Panc1 (cell line): ENCODE measurements around the gene BCL2. TPM values are rescaled to one million over a fixed set of nuclear protein-coding genes. Genes with fewer than 3 reads are reported as not detected.

Source experiments
- ATAC-seq: fragments of 200-7000 bp; cut with Tn5 transposase; 2 replicates; pipeline ENCODE4 v1.9.1; 2020; ENCODE audit warnings: mild to moderate bottlenecking, moderate library complexity
- BruUV-seq: library from RNA; stranded (reverse); fragments of 400-500 nt; replicated peaks from 2 replicates; lab custom pipeline; 2021; lab: Mats Ljungman, UMichigan
- CTCF ChIA-PET: fragments of 300-600 bp; sonication (Branson Sonifier 250); formaldehyde crosslinking; loops from one replicate; lab custom pipeline; 2022; ENCODE audit warnings: antibody characterized with exemption; lab: Charles Lee
- POLR2A ChIA-PET: fragments of 300-600 bp; sonication (Branson Sonifier 250); formaldehyde crosslinking; loops from one replicate; lab custom pipeline; 2022; ENCODE audit warnings: antibody characterized with exemption; lab: Charles Lee
- DNase-seq: peaks from one replicate; pipeline ENCODE4 v3.0.0-alpha.2; 2010; ENCODE audit warnings: low read depth, low spot score
- H3K27ac ChIP-seq: 2 replicates; pipeline ENCODE4 v1.5.1; 2011; ENCODE audit warnings: mild to moderate bottlenecking, low read length, inconsistent platforms
- H3K27me3 ChIP-seq: fragments of 200-500 bp; sonication (Bioruptor generic); 2 replicates; pipeline ENCODE4 v1.6.0; 2014; ENCODE audit warnings: low read length, inconsistent platforms; ENCODE audit not compliant: control insufficient read depth, insufficient read depth
- H3K36me3 ChIP-seq: fragments of 200-500 bp; sonication (Bioruptor generic); 2 replicates; pipeline ENCODE4 v1.5.1; 2014; ENCODE audit warnings: inconsistent platforms, mild to moderate bottlenecking, low read length, moderate library complexity; ENCODE audit not compliant: control insufficient read depth, insufficient read depth
- H3K4me1 ChIP-seq: 2 replicates; pipeline ENCODE4 v1.5.1; 2011; ENCODE audit warnings: inconsistent platforms, mild to moderate bottlenecking, low read length, moderate library complexity; ENCODE audit not compliant: control insufficient read depth, insufficient read depth
- H3K4me3 ChIP-seq, 2 experiments: 2 replicates each; pipeline ENCODE4 v1.5.1; 2011 to 2012; ENCODE audit warnings: low read depth in 2 of 2, low read length in 2 of 2, mild to moderate bottlenecking in 2 of 2, inconsistent platforms in 1 of 2, moderate library complexity in 1 of 2
- H3K9me3 ChIP-seq: fragments of 200-500 bp; sonication (Bioruptor generic); 2 replicates; pipeline ENCODE4 v1.5.1; 2014; ENCODE audit warnings: low read depth, mild to moderate bottlenecking, inconsistent platforms, low read length, moderate library complexity; ENCODE audit not compliant: control insufficient read depth, insufficient read depth
- CTCF ChIP-seq: fragments of 450-650 bp; IDR thresholded peaks from 2 replicates; pipeline ENCODE4 v1.5.1; 2017; ENCODE audit warnings: mild to moderate bottlenecking
- REST ChIP-seq, 2 experiments: IDR thresholded peaks; 2 replicates each; pipeline ENCODE4 v1.6.1; 2011 to 2012; ENCODE audit warnings: low read depth in 2 of 2, control low read depth in 1 of 2, low read length in 1 of 2, mild to moderate bottlenecking in 1 of 2, moderate library complexity in 1 of 2; ENCODE audit not compliant: insufficient read depth in 1 of 2
- SIN3A ChIP-seq: IDR thresholded peaks from 2 replicates; pipeline ENCODE4 v1.6.1; 2012; ENCODE audit warnings: low read depth, mild to moderate bottlenecking, low read length, moderate library complexity, borderline replicate concordance; ENCODE audit not compliant: insufficient read depth
- TCF7L2 ChIP-seq: IDR thresholded peaks from 2 replicates; pipeline ENCODE4 v1.6.1; 2011; ENCODE audit warnings: mild to moderate bottlenecking, low read depth, low read length, inconsistent platforms
- in situ Hi-C: cut with HindIII; loops from 2 replicates; pipeline ENCODE4 v1.10.0; 2016; ENCODE audit warnings: low sequenced_read_pairs, low pct_unique_long_range_greater_than_20kb
- intact Hi-C: fragments of 100-400 bp; cut with micrococcal nuclease; formaldehyde crosslinking; loops from one replicate; pipeline ENCODE4 v1.10.0; 2022; ENCODE audit not compliant: unreplicated experiment
- total RNA-seq: library from RNA; stranded (reverse); gene quantifications from one replicate; pipeline ENCODE4 v1.2.1, GENCODE V29; 2021; ENCODE audit not compliant: unreplicated experiment

The BCL2 gene
- total RNA-seq, 1 experiment from 2014 or later: 0.72 TPM

GRCh38 chr18:63147973-63148372 lies 171.6 kb downstream of the BCL2 start:
- POLR2A ChIA-PET: no interaction called here
- Histone ChIP-seq H3K27me3 (no peaks in the 10 kb centered on the region), H3K9me3 (no peaks in the 10 kb centered on the region), H3K4me3 (no peak overlapping the region), H3K36me3 (no peaks in the 10 kb centered on the region), H3K4me1 (no peaks in the 10 kb centered on the region), H3K27ac (no peak overlapping the region)
- CTCF ChIA-PET: no interaction called here
- in situ Hi-C loops: no loop called here
- no peak for DNase-seq
- ATAC-seq: no peak
- no TSS peak for BruUV-seq
- TF ChIP-seq TCF7L2 (no peak), CTCF (no peak)
- intact Hi-C loops: no loop called here

GRCh38 chr18:63146828-63147409 lies 172.7 kb downstream of the BCL2 start:
- no TSS peak for BruUV-seq
- no peak for DNase-seq
- TF ChIP-seq SIN3A (no peak), CTCF (no peak), TCF7L2 (no peak), REST (IDR thresholded peaks at IDR 0.05; ENCODE audit: insufficient read depth in 1 of 2, low read depth in 2 of 2, low read length in 1 of 2) (no peak)
- Histone ChIP-seq H3K4me3 (no peak overlapping the region), H3K4me1 (no peaks in the 10 kb centered on the region), H3K36me3 (no peaks in the 10 kb centered on the region), H3K27me3 (no peaks in the 10 kb centered on the region), H3K27ac (no peak overlapping the region), H3K9me3 (no peaks in the 10 kb centered on the region)
- in situ Hi-C loops (no loop called here), intact Hi-C loops (no loop called here)
- ChIA-PET POLR2A (no interaction called here), CTCF (no interaction called here)
- ATAC-seq: no peak
